Hepatic stellate cell (primary cell): ENCODE measurements around the gene LARP4B.

Experiments used
- DNase-seq: peaks from one replicate; pipeline ENCODE4 v3.0.0; 2011; ENCODE audit warnings: low spot score

The LARP4B gene

GRCh38 chr10:807163-807957 lies 124.1 kb downstream of the LARP4B start:
- no peak for DNase-seq

GRCh38 chr10:806451-807162 lies 124.9 kb downstream of the LARP4B start:
- no peak for DNase-seq

- no peak for DNase-seq
Observed at GRCh38 chr10:805620-806305, 125.7 kb downstream of the LARP4B start.

GRCh38 chr10:804787-805619 lies 126.5 kb downstream of the LARP4B start:
- no peak for DNase-seq

GRCh38 chr10:804191-804781 lies 127.2 kb downstream of the LARP4B start:
- DNase-seq = no peak

GRCh38 chr10:803041-803741 lies 128.3 kb downstream of the LARP4B start:
- no peak for DNase-seq

- no peak for DNase-seq
Observed at GRCh38 chr10:802506-802905, 129.0 kb downstream of the LARP4B start.

- DNase-seq = no peak
Observed at GRCh38 chr10:797179-797578, 134.3 kb downstream of the LARP4B start.

- no peak for DNase-seq
Observed at GRCh38 chr10:796233-796632, 135.3 kb downstream of the LARP4B start.

GRCh38 chr10:794382-794956 lies 137.0 kb downstream of the LARP4B start:
- DNase-seq = no peak

- peak; percentile 59 for DNase-seq
Observed at GRCh38 chr10:792792-793100, 138.8 kb downstream of the LARP4B start.

- DNase-seq = no peak
Observed at GRCh38 chr10:792083-792791, 139.3 kb downstream of the LARP4B start.

- no peak for DNase-seq
Observed at GRCh38 chr10:791639-792038, 139.9 kb downstream of the LARP4B start.

GRCh38 chr10:790821-791551 lies 140.5 kb downstream of the LARP4B start:
- DNase-seq = no peak

GRCh38 chr10:789831-790701 lies 141.4 kb downstream of the LARP4B start:
- DNase-seq = no peak

- peak; percentile 99 for DNase-seq
Observed at GRCh38 chr10:788796-789748, 142.4 kb downstream of the LARP4B start.

GRCh38 chr10:787933-788651 lies 143.4 kb downstream of the LARP4B start:
- no peak for DNase-seq
